Nephron progenitor cell (in vitro differentiated cells): ENCODE data around the gene GABRG3.

Experiments
- DNase-seq: peaks from one replicate; pipeline ENCODE4 v3.0.0; 2021
- H3K27ac Mint-ChIP-seq: 2 replicates; pipeline ENCODE4 v1.8.0; 2021; ENCODE audit warnings: mild to moderate bottlenecking, moderate library complexity, mixed read lengths
- H3K27me3 Mint-ChIP-seq: 2 replicates; pipeline ENCODE4 v1.8.0; 2021; ENCODE audit warnings: mild to moderate bottlenecking, low read depth, mixed read lengths; ENCODE audit not compliant: poor library complexity
- H3K36me3 Mint-ChIP-seq: 2 replicates; pipeline ENCODE4 v1.8.0; 2021; ENCODE audit warnings: low read depth, mixed read lengths
- H3K4me1 Mint-ChIP-seq: 2 replicates; pipeline ENCODE4 v1.8.0; 2021; ENCODE audit warnings: mixed read lengths
- H3K4me3 Mint-ChIP-seq: 2 replicates; pipeline ENCODE4 v1.8.0; 2021; ENCODE audit warnings: mild to moderate bottlenecking, moderate library complexity, mixed read lengths
- H3K9me3 Mint-ChIP-seq: 2 replicates; pipeline ENCODE4 v1.8.0; 2021; ENCODE audit warnings: mild to moderate bottlenecking, moderate library complexity, mixed read lengths
- TF ChIP-seq, protein P1 (sequence below): fragments of 200-600 bp; sonication (generic); IDR thresholded peaks from 2 replicates; pipeline ENCODE4 v1.5.0; 2021; ENCODE audit warnings: antibody characterized with exemption

Gene GABRG3

DNA sequence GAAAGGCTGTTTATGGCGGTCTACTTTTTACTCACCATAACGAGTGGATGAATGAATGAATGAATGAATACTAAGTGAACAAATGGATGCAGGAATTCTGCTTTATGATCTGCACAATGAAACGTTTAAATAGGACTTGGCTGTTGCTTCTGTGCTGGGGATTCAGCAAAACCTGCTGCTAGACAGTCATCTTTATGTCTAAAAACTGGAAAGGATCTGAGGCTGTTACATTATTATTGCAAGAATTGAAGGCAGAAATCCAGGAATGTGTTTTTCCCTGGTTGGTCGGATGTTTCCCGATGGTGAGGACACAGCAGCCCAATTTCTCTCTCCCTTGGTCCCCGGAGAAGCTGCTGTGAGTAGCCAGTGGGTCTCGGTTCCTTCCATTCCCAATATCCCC is 94.2 kb downstream of the GABRG3 start:
- Mint-ChIP-seq H3K4me3 (no peak overlapping the region), H3K36me3 (peaks cover 6% of the 10 kb centered on the region), H3K4me1 (peaks cover 24% of the 10 kb centered on the region), H3K9me3 (peaks cover 31% of the 10 kb centered on the region), H3K27me3 (peaks cover 9% of the 10 kb centered on the region), H3K27ac (no peak overlapping the region)
- TF ChIP-seq, protein P1, sequence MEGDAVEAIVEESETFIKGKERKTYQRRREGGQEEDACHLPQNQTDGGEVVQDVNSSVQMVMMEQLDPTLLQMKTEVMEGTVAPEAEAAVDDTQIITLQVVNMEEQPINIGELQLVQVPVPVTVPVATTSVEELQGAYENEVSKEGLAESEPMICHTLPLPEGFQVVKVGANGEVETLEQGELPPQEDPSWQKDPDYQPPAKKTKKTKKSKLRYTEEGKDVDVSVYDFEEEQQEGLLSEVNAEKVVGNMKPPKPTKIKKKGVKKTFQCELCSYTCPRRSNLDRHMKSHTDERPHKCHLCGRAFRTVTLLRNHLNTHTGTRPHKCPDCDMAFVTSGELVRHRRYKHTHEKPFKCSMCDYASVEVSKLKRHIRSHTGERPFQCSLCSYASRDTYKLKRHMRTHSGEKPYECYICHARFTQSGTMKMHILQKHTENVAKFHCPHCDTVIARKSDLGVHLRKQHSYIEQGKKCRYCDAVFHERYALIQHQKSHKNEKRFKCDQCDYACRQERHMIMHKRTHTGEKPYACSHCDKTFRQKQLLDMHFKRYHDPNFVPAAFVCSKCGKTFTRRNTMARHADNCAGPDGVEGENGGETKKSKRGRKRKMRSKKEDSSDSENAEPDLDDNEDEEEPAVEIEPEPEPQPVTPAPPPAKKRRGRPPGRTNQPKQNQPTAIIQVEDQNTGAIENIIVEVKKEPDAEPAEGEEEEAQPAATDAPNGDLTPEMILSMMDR, result no peak
- DNase-seq, result no peak

DNA sequence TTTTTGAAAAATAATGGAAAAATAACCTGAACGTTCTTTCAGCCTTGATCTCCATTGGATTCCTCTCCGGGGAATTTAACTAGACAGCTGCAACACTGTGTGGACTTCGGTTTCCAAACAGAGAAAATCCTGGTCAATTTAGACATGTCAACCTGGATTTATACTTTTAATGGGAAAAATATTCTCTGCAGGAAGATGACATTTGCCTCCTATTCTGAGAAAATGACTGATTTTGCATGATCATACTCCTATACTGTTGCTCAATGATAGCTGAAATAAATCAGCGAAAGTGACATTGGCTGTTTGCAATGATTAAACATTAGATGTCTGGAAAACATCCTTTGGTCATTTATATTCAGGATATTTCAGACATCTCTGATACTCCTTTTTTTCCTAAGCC is 94.8 kb downstream of the GABRG3 start:
- no peak overlapping the region for H3K27ac Mint-ChIP-seq
- no peak for DNase-seq
- peaks cover 23% of the 10 kb centered on the region for H3K4me1 Mint-ChIP-seq
- TF ChIP-seq, protein P1, result no peak
- peaks cover 31% of the 10 kb centered on the region for H3K9me3 Mint-ChIP-seq
- H3K4me3 Mint-ChIP-seq, result no peak overlapping the region
- peaks cover 9% of the 10 kb centered on the region for H3K27me3 Mint-ChIP-seq
- peaks cover 6% of the 10 kb centered on the region for H3K36me3 Mint-ChIP-seq

DNA sequence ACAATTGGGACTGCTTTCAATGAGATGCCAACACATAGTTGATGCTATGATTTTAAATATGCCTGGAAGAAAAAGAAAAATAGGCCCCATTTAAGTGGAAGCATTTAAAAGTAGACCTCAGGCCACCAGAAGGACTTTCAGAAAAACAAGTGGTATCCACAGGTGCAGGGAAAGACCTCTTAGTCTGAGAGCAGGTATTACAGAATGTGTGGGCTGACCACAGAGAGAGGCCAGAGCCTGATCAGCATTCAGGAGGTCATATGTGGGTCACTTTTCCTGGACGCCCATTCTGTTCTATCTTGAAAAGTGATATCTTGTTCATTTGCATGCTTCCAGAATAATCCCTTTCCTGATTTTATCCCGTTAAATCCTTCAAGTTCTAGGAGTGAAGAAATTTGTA is 95.5 kb downstream of the GABRG3 start:
- Mint-ChIP-seq H3K27me3 (peaks cover 9% of the 10 kb centered on the region), H3K4me3 (no peak overlapping the region), H3K36me3 (peaks cover 6% of the 10 kb centered on the region), H3K9me3 (peaks cover 31% of the 10 kb centered on the region), H3K27ac (no peak overlapping the region), H3K4me1 (peaks cover 22% of the 10 kb centered on the region)
- TF ChIP-seq, protein P1, result no peak
- DNase-seq, result no peak

DNA sequence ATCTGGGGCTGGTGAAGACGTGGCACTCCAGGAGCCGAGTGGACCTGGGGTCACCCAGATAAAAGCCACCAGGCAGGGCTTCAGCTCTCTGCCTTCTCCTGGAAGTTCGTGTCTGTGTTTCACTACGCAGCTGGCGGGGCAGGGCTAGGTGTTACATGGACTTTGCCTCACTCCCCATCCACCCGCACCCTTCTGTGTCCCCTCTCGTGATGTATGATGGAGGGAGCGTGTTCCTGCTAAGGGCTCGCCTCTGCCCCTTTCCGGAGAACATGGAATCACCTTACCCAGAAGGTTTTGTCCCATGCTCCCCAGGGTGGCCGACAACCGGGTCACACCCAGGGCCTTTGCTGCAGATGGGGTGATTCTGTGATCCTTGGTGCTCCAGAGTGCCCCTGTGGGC is 96.2 kb downstream of the GABRG3 start:
- peaks cover 11% of the 10 kb centered on the region for H3K27me3 Mint-ChIP-seq
- H3K36me3 Mint-ChIP-seq, result peaks cover 6% of the 10 kb centered on the region
- H3K9me3 Mint-ChIP-seq, result peaks cover 31% of the 10 kb centered on the region
- DNase-seq, result no peak
- H3K4me3 Mint-ChIP-seq, result no peak overlapping the region
- TF ChIP-seq, protein P1, result no peak
- no peak overlapping the region for H3K27ac Mint-ChIP-seq
- H3K4me1 Mint-ChIP-seq, result peaks cover 15% of the 10 kb centered on the region

DNA sequence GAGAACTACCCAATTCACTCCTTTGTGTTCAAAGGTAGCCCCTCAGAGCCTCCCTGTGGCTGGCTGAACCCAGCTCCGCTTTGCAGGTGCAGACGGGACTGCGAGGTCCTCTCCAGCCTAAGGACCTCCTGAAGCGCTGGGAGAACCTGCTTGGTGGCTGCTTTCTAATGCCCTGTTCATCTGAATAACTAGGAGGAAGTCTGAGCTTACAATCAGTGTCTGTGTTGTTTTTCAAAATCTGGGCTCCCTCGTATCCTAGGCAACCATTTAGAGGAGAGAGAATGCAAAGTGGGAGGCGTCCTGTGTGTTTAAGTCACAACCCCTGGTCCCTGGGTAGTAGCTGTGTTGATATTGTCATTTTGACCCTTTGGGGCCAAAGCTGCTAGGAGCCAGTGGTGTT is 99.9 kb downstream of the GABRG3 start:
- Mint-ChIP-seq H3K27ac (no peak overlapping the region), H3K27me3 (peaks cover 10% of the 10 kb centered on the region), H3K36me3 (peaks cover 6% of the 10 kb centered on the region), H3K4me1 (peaks cover 5% of the 10 kb centered on the region), H3K9me3 (peaks cover 36% of the 10 kb centered on the region), H3K4me3 (no peak overlapping the region)
- TF ChIP-seq, protein P1, result no peak
- no peak for DNase-seq

DNA sequence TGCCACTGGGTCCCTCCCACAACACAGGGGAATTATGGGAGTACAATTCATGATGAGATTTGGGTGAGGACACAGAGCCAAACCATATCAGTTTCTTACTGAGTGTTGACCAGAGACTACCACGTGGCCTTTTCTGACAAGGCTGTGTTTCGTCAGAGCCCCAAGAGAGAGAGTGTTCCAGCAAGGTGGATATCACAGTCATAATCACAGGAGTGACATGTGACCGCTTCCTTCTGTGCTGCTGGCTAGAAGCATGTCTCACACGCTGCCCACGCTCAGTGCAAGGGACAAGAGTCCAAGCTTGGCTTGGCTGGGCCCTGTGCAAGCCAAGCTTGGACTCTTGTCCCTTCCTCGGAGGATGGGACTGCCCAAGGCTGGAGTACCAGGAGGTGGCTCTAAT is 103.2 kb downstream of the GABRG3 start:
- Mint-ChIP-seq H3K4me3 (no peak overlapping the region), H3K27ac (no peak overlapping the region), H3K36me3 (no peaks in the 10 kb centered on the region), H3K9me3 (peaks cover 9% of the 10 kb centered on the region), H3K4me1 (peaks cover 5% of the 10 kb centered on the region), H3K27me3 (peaks cover 4% of the 10 kb centered on the region)
- TF ChIP-seq, protein P1, result no peak
- no peak for DNase-seq
